Left hindlimb (tissue), 1 donor: ENCODE measurements around the gene SLC46A1.

ENCODE experiments used
- DNase-seq: peaks from one replicate; pipeline ENCODE4 v3.0.0-alpha.2; 2018

SLC46A1 gene

DNA sequence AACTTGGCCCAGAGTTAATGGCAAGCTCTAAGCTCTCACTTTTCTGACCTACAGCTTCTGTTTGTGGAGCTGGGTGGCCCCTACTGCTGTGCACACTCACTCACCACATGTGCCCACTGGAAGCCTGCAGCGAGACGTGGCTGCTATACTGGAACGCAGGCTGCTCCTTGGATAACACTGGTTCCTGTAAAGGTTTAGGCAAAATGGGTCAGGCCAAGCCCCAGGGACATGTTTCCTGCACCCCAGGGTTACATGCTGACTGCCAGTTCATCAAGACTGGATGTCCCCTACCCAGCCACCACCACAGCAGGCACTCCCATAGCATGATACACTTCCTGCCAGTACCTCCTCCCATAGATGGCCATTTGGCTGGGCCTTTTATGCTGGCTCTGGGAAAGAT, 57.0 kb downstream of the SLC46A1 start:
- no peak for DNase-seq

- no peak for DNase-seq
Measured at GRCh38 chr17:28347261-28347891, 58.6 kb downstream of the SLC46A1 start.

DNA sequence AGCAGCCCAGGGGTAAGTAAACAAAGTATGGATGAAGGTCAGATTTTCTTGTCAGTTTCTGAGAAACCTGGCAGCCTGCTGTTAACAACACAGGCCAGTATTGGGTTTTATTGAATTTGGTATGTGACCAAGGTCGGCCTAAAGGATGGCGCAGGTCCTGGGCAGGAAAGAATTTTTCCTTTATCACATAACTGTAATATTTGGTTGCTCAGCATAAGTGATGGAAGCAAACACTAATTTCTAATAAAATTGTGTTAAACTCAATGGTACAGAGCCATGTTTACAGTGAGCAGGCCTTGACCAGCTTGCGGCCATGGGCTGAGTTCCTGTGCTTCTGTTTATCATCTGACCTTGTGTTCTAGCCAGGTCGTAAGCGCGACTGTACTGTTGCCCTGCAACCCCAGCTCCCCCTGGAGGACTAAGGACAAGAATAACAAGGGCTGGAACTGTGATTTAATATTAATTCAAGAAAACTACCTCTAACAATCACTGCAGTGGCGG, 59.2 kb downstream of the SLC46A1 start:
- no peak for DNase-seq

- no peak for DNase-seq
Measured at GRCh38 chr17:28346199-28346580, 59.8 kb downstream of the SLC46A1 start.

DNA sequence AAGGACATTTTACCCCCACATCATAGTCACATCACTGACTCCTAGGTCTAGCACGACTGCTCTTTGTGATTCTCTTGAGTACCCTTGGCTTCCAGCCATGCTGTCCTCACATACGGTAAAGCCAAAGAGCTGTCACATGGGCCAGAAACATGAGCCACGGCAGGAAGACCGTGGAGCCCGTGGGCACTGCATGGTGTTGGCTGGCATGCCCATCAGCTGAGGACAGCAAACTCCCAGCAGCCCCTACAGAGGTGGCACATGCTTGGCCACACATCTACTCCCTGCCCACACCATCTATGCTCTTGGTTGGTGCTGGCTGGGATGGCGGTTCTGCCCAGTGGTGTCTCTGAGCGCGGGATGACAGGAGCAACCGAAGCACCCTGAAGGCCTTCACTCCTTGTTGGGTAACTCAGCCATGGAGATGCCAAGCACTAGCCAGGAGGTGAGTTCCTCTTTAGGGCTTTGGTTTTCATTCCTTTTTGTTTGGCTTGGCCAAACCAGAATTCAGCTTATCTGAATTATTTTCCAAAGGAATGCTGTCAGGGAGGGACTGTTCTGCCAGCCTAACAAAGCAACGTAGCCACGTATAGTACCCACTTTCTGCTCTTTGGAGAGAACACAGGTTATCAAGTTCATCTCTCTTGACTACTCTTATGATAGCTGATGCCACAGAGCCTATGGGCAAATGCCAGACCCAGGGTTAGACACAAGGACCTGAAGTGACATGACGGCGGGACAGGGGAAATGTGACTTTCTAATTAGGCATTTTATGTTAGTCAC, 60.4 kb downstream of the SLC46A1 start:
- no peak for DNase-seq
